ENCODE measurements around the gene CCNB2.
"Not testable (repeated sequence)": the region's sequence is repeated elsewhere in the genome, so short reads cannot be mapped to it uniquely, and the experiment has no call there.

The CCNB2 gene

GRCh38 chr15:59137566-59137965 lies 32.6 kb downstream of the CCNB2 start:
- no peak for DNase-seq

- DNase-seq, result no peak
Measured at GRCh38 chr15:59138243-59138642, 33.3 kb downstream of the CCNB2 start.

GRCh38 chr15:59140422-59141226 lies 35.7 kb downstream of the CCNB2 start:
- DNase-seq, result no peak

GRCh38 chr15:59143281-59143680 lies 38.3 kb downstream of the CCNB2 start:
- no peak for DNase-seq

GRCh38 chr15:59144594-59144993 lies 39.6 kb downstream of the CCNB2 start:
- not testable (repeated sequence) for DNase-seq

- no peak for DNase-seq
Measured at GRCh38 chr15:59147666-59148065, 42.7 kb downstream of the CCNB2 start.

GRCh38 chr15:59148153-59148833 lies 43.3 kb downstream of the CCNB2 start:
- DNase-seq, result no peak

GRCh38 chr15:59150185-59150584 lies 45.2 kb downstream of the CCNB2 start:
- DNase-seq, result no peak

GRCh38 chr15:59152694-59153450 lies 47.9 kb downstream of the CCNB2 start:
- no peak for DNase-seq

- no peak for DNase-seq
Measured at GRCh38 chr15:59153466-59153865, 48.5 kb downstream of the CCNB2 start.

- DNase-seq, result no peak
Measured at GRCh38 chr15:59154243-59154642, 49.3 kb downstream of the CCNB2 start.

- no peak for DNase-seq
Measured at GRCh38 chr15:59155431-59155830, 50.5 kb downstream of the CCNB2 start.

GRCh38 chr15:59157396-59157795 lies 52.5 kb downstream of the CCNB2 start:
- no peak for DNase-seq

GRCh38 chr15:59157840-59158700 lies 53.1 kb downstream of the CCNB2 start:
- DNase-seq, result no peak

- peak; percentile 34 for DNase-seq
Measured at GRCh38 chr15:59158701-59159034, 53.7 kb downstream of the CCNB2 start.

- no peak for DNase-seq
Measured at GRCh38 chr15:59159210-59159609, 54.3 kb downstream of the CCNB2 start.

- no peak for DNase-seq
Measured at GRCh38 chr15:59160880-59161593, 56.1 kb downstream of the CCNB2 start.

- DNase-seq, result not testable (repeated sequence)
Measured at GRCh38 chr15:59162080-59162479, 57.1 kb downstream of the CCNB2 start.

GRCh38 chr15:59165726-59166125 lies 60.8 kb downstream of the CCNB2 start:
- peak; percentile 4 for DNase-seq

- no peak for DNase-seq
Measured at GRCh38 chr15:59166166-59166565, 61.2 kb downstream of the CCNB2 start.

GRCh38 chr15:59166601-59167265 lies 61.8 kb downstream of the CCNB2 start:
- no peak for DNase-seq

GRCh38 chr15:59168536-59168935 lies 63.6 kb downstream of the CCNB2 start:
- no peak for DNase-seq
